Measurements from ENCODE around the gene MFSD2B. TPM values are rescaled to one million over a fixed set of nuclear protein-coding genes. Genes with fewer than 3 reads are reported as not detected.

MFSD2B gene
- total RNA-seq, 2 experiments from 2014 or later, result 0.28 to 0.30 TPM

GRCh38 chr2:23988371-23988770, 21.5 kb upstream of the MFSD2B start:
- ChIA-PET CTCF (no interaction called here), POLR2A (no interaction called here)
- Histone ChIP-seq H3K9me3 (ENCODE audit: control insufficient read depth in 1 of 2, insufficient read depth in 1 of 2, low read length in 2 of 2) (no peaks in the 10 kb centered on the region), H3K4me1 (ENCODE audit: insufficient read depth, low read length) (no peaks in the 10 kb centered on the region), H3K27ac (ENCODE audit: low read depth in 1 of 2, low read length in 2 of 2) (no peak overlapping the region), H3K4me3 (ENCODE audit: low read length) (no peak overlapping the region), H3K27me3 (ENCODE audit: control insufficient read depth in 1 of 2, insufficient read depth in 2 of 2, low read length in 2 of 2) (no peaks in the 10 kb centered on the region), H3K36me3 (ENCODE audit: insufficient read depth, low read length) (peaks cover 9% of the 10 kb centered on the region)
- Mint-ChIP-seq H3K27ac (no peak overlapping the region), H3K4me1 (ENCODE audit: low read depth) (no peaks in the 10 kb centered on the region), H3K27me3 (no peaks in the 10 kb centered on the region), H3K36me3 (ENCODE audit: low read depth) (peaks cover 11% of the 10 kb centered on the region), H3K9me3 (no peaks in the 10 kb centered on the region), H3K4me3 (no peak overlapping the region)
- TF ChIP-seq, protein P1, sequence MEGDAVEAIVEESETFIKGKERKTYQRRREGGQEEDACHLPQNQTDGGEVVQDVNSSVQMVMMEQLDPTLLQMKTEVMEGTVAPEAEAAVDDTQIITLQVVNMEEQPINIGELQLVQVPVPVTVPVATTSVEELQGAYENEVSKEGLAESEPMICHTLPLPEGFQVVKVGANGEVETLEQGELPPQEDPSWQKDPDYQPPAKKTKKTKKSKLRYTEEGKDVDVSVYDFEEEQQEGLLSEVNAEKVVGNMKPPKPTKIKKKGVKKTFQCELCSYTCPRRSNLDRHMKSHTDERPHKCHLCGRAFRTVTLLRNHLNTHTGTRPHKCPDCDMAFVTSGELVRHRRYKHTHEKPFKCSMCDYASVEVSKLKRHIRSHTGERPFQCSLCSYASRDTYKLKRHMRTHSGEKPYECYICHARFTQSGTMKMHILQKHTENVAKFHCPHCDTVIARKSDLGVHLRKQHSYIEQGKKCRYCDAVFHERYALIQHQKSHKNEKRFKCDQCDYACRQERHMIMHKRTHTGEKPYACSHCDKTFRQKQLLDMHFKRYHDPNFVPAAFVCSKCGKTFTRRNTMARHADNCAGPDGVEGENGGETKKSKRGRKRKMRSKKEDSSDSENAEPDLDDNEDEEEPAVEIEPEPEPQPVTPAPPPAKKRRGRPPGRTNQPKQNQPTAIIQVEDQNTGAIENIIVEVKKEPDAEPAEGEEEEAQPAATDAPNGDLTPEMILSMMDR (IDR thresholded peaks at IDR 0.05), result peak; percentile 39
- intact Hi-C loops (cut with DNase I, micrococcal nuclease), result loop anchor here (1.0 to 10.0 kb wide), 2 partner anchors 96 to 396 kb away; partner anchors contain the start of gene TP53I3 (in 2 of the 2)
- ATAC-seq (ENCODE audit: poor library complexity), result peak; percentile 66
- DNase-seq, result peak in 3 of 14 experiments; percentile 40 to 44 (median 43)

GRCh38 chr2:23992931-23993330, 17.0 kb upstream of the MFSD2B start:
- POLR2A ChIA-PET, result no interaction called here
- TF ChIP-seq, protein P1 (IDR thresholded peaks at IDR 0.05), result no peak
- H3K4me1 Mint-ChIP-seq (ENCODE audit: low read depth), result no peaks in the 10 kb centered on the region
- Histone ChIP-seq H3K36me3 (ENCODE audit: insufficient read depth, low read length) (no peaks in the 10 kb centered on the region), H3K4me1 (ENCODE audit: insufficient read depth, low read length) (no peaks in the 10 kb centered on the region), H3K27me3 (ENCODE audit: control insufficient read depth in 1 of 2, insufficient read depth in 2 of 2, low read length in 2 of 2) (no peaks in the 10 kb centered on the region), H3K9me3 (ENCODE audit: control insufficient read depth in 1 of 2, insufficient read depth in 1 of 2, low read length in 2 of 2) (no peaks in the 10 kb centered on the region), H3K27ac (ENCODE audit: low read depth in 1 of 2, low read length in 2 of 2) (no peak overlapping the region), H3K4me3 (ENCODE audit: low read length) (no peak overlapping the region)
- intact Hi-C loops (cut with DNase I, micrococcal nuclease), result no loop called here
- no peak overlapping the region for H3K4me3 Mint-ChIP-seq
- no peaks in the 10 kb centered on the region for H3K27me3 Mint-ChIP-seq
- CTCF ChIA-PET, result interaction anchor here (1.8 kb wide), 1 partner anchor 92 kb away, joined by 4 read pairs; the partner anchor contains the start of gene TP53I3
- no peaks in the 10 kb centered on the region for H3K9me3 Mint-ChIP-seq
- no peak overlapping the region for H3K27ac Mint-ChIP-seq
- no peak for DNase-seq
- no peaks in the 10 kb centered on the region for H3K36me3 Mint-ChIP-seq (ENCODE audit: low read depth)
- ATAC-seq (ENCODE audit: poor library complexity), result no peak

DNA sequence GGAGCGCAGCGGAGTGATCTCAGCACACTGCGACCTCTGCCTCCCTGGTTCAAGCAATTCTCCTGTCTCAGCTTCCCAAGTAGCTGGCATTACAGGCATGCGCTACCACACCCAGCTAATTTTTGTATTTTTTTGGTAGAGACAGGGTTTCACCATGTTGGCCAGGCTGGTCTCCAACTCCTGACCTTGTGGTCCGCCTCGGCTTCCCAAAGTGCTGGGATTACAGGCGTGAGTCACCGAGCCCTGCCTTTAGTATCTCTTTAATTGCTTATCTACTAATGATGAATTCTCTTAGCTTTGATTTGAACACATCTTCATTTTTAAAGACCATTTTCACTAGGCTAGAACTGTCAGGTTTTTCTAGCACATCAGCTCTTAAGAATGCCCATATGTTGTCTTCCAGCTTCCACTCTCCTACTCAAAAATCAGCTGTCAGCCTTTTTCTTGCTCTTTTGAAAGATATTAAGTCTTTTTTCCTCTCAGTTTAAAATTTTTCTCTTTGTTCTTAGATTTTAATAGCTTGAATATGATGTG, 16.1 kb upstream of the MFSD2B start:
- Histone ChIP-seq H3K9me3 (ENCODE audit: control insufficient read depth in 1 of 2, insufficient read depth in 1 of 2, low read length in 2 of 2) (no peaks in the 10 kb centered on the region), H3K27ac (ENCODE audit: low read depth in 1 of 2, low read length in 2 of 2) (no peak overlapping the region), H3K4me3 (ENCODE audit: low read length) (no peak overlapping the region), H3K27me3 (ENCODE audit: control insufficient read depth in 1 of 2, insufficient read depth in 2 of 2, low read length in 2 of 2) (no peaks in the 10 kb centered on the region), H3K36me3 (ENCODE audit: insufficient read depth, low read length) (no peaks in the 10 kb centered on the region), H3K4me1 (ENCODE audit: insufficient read depth, low read length) (no peaks in the 10 kb centered on the region)
- H3K27ac Mint-ChIP-seq, result no peak overlapping the region
- ATAC-seq (ENCODE audit: poor library complexity) (no peak), DNase-seq (no peak)
- CTCF ChIA-PET, result no interaction called here
- TF ChIP-seq, protein P1 (IDR thresholded peaks at IDR 0.05), result no peak
- no peaks in the 10 kb centered on the region for H3K9me3 Mint-ChIP-seq
- H3K27me3 Mint-ChIP-seq, result no peaks in the 10 kb centered on the region
- POLR2A ChIA-PET, result no interaction called here
- H3K36me3 Mint-ChIP-seq (ENCODE audit: low read depth), result peaks cover 2% of the 10 kb centered on the region
- no peaks in the 10 kb centered on the region for H3K4me1 Mint-ChIP-seq (ENCODE audit: low read depth)
- intact Hi-C loops (cut with DNase I, micrococcal nuclease), result no loop called here
- no peak overlapping the region for H3K4me3 Mint-ChIP-seq
